Transverse colon (tissue), 4 donors: ENCODE data around the gene CLDN9. TPM values are rescaled to one million over a fixed set of nuclear protein-coding genes. Genes with fewer than 3 reads are reported as not detected.

Experiments
- DNase-seq: peaks from one replicate; pipeline ENCODE4 v3.0.0-alpha.2; 2019
- H3K27ac ChIP-seq, 4 donors: fragments of 200-600 bp; sonication (generic); 2 replicates each; pipeline ENCODE4 v1.5.1; 2016 to 2018; ENCODE audit warnings: inconsistent platforms in 4 of 4
- H3K27me3 ChIP-seq: fragments of 200-600 bp; sonication (generic); 2 replicates; pipeline ENCODE4 v1.5.1; 2017; ENCODE audit warnings: inconsistent platforms
- H3K36me3 ChIP-seq, 4 donors: fragments of 200-600 bp; sonication (generic); 2 replicates each; pipeline ENCODE4 v1.5.1; 2017 to 2019; ENCODE audit warnings: inconsistent platforms in 4 of 4
- H3K4me1 ChIP-seq, 4 donors: fragments of 200-600 bp; sonication (generic); 2 replicates each; pipeline ENCODE4 v1.5.1; 2017 to 2020; ENCODE audit warnings: inconsistent platforms in 4 of 4
- H3K4me3 ChIP-seq, 4 donors: fragments of 200-600 bp; sonication (generic); 1 replicate in 1 of 4; 2 replicates in 3 of 4; pipeline versions ENCODE4 v1.5.1 to v1.6.1; 2017 to 2019; ENCODE audit warnings: inconsistent platforms in 4 of 4
- H3K9me3 ChIP-seq, 2 donors: fragments of 200-600 bp; sonication (generic); 2 replicates each; pipeline ENCODE4 v1.5.1; 2017 to 2019; ENCODE audit warnings: inconsistent platforms in 2 of 2
- EP300 ChIP-seq: sonication (generic); formaldehyde crosslinking; IDR thresholded peaks from one replicate; pipeline ENCODE4 v1.6.1; 2017; ENCODE audit warnings: antibody characterized with exemption, low read depth
- POLR2A ChIP-seq: fragments of 450-650 bp; IDR thresholded peaks from one replicate; pipeline ENCODE4 v1.6.1; 2016; ENCODE audit warnings: antibody characterized with exemption, mild to moderate bottlenecking, moderate library complexity
- POLR2AphosphoS5 ChIP-seq, 3 donors: sonication (generic); formaldehyde crosslinking; IDR thresholded peaks; one replicate each; pipeline ENCODE4 v1.6.1; 2016; ENCODE audit warnings: antibody characterized with exemption in 3 of 3
- whole genome bisulfite sequencing, 2 donors: methylation state at CpG; one replicate each; pipeline ENCODE4 v1.1.5; 2018; ENCODE audit warnings: low coverage in 1 of 2; 5-methylcytosine and 5-hydroxymethylcytosine counted together
- in situ Hi-C, 4 donors: fragments of 200-750 bp; cut with MboI; loops; one replicate each; pipeline versions ENCODE4 v1.15.0 to v1.15.1; 2017; ENCODE audit warnings: low sequenced_read_pairs in 3 of 4, low pct_ligation_motif_present in 1 of 4, low pct_unique_long_range_greater_than_20kb in 1 of 4
- intact Hi-C: fragments of 100-400 bp; cut with DNase I; formaldehyde crosslinking; loops from one replicate; pipeline ENCODE4 v1.15.1; 2023; ENCODE audit warnings: low total_unique reads
- total RNA-seq, 4 donors: library from RNA; depleted of rRNA; stranded (reverse); fragments of >200 nt; gene quantifications; one replicate each; pipeline ENCODE4 v1.1.0, GENCODE V29; 2016
- TF ChIP-seq, protein P1 (sequence below), 5 experiments: fragments of 200-600 bp in 3 of 5; fragments of 450-650 bp in 2 of 5; sonication (generic) in 3 of 5; IDR thresholded peaks; 1 replicate in 2 of 5; 2 replicates in 3 of 5; pipeline ENCODE4 v1.5.1; 2016 to 2017; ENCODE audit warnings: antibody characterized with exemption in 5 of 5, inconsistent platforms in 3 of 5, mild to moderate bottlenecking in 2 of 5, moderate library complexity in 1 of 5

CLDN9 gene
- total RNA-seq, 4 donors from 2014 or later = 0.55 to 1.1 TPM; not detected in 2

DNA sequence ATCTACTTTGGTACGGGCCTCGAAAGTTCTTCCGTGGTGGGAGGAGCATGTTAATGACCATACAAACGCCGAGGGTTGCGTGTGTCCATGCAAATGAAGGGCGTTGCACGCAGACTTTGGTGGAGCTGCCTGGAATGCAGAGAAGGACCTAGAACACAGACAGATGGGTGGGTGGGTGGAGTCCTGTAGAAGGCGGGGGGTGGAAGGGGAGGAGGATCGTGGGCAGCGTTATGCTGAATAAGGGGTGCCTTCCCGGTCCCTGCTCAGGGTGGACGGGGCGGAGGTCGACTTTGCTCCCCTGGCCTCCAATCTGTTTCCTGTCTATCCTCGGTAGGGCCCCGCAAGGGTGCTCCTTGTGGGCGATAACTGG, 44.4 kb upstream of the CLDN9 start:
- Histone ChIP-seq H3K27me3 (peaks cover 55% of the 10 kb centered on the region), H3K4me3 (peak overlapping the region in 3 of 4 donors; percentile 59 to 80 (median 63)), H3K27ac (peak overlapping the region; percentile 26 to 84 (median 74)), H3K9me3 (no peaks in the 10 kb centered on the region), H3K4me1 (peaks cover 32 to 61% (median 56%) of the 10 kb centered on the region in 4 donors), H3K36me3 (no peaks in the 10 kb centered on the region)
- TF ChIP-seq POLR2A (no peak), EP300 (no peak), POLR2AphosphoS5 (IDR thresholded peaks at IDR 0.05) (no peak)
- TF ChIP-seq, protein P1, sequence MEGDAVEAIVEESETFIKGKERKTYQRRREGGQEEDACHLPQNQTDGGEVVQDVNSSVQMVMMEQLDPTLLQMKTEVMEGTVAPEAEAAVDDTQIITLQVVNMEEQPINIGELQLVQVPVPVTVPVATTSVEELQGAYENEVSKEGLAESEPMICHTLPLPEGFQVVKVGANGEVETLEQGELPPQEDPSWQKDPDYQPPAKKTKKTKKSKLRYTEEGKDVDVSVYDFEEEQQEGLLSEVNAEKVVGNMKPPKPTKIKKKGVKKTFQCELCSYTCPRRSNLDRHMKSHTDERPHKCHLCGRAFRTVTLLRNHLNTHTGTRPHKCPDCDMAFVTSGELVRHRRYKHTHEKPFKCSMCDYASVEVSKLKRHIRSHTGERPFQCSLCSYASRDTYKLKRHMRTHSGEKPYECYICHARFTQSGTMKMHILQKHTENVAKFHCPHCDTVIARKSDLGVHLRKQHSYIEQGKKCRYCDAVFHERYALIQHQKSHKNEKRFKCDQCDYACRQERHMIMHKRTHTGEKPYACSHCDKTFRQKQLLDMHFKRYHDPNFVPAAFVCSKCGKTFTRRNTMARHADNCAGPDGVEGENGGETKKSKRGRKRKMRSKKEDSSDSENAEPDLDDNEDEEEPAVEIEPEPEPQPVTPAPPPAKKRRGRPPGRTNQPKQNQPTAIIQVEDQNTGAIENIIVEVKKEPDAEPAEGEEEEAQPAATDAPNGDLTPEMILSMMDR (IDR thresholded peaks at IDR 0.05) = no peak
- in situ Hi-C loops = no loop called here
- DNase-seq = peak; percentile 42
- intact Hi-C loops = no loop called here
- 16% methylated on average over 18 of the region's 18 CpGs; no CpG with 5 or more reads in 1 of the 2 donors for WGBS, 2 donors

DNA sequence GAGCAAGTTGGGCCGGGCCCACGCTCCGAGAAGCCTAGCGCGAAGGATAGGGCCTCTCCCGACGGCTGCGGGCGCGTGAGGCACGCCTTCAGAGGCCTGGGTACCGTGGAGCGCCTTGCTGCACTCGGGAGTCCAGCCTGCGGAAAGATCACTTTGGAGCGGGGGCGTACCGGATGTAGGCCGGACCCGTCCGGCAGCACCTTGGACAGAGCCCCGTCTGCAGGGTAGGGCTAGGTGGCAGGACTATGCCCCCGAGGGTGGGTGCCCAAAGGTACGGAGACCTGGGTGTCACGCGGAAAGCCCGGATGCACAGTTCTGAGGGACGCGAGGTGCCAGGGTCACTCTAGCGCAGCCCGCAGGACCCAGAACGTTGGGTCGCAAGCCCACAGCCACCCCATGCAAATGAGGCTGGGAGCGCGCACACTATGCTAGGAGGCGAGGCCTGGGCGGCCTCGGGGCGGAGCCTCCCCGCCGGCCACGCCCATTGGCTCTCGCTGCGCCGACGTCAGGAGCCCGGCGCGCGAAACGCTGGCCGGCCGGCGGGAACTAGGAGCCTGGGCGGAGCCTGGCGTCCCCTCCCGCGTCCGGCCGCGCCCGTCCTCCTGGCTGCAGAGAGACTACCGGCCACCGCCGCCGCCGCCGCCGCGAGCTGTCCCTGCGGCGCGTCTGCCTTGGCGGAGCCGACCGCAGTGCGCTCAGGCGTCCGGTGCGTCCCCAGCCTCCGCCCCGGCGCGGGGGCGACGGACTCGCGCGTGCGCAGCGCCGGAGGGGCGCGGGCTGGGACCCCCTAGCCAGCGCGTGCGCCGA, 43.8 kb upstream of the CLDN9 start, which contains the start of gene PAQR4:
Gene PAQR4 (plus strand): TSS at position 611 of the 807 bp plus-strand sequence. CDS start 327 bp downstream, outside the sequence.
- in situ Hi-C loops = no loop called here
- Histone ChIP-seq H3K27me3 (peaks cover 49% of the 10 kb centered on the region), H3K9me3 (no peaks in the 10 kb centered on the region), H3K4me3 (peak within 1 kb of the TSS; percentile 38 to 80 (median 61)), H3K4me1 (peaks cover 27 to 55% (median 50%) of the 10 kb centered on the region in 4 donors), H3K36me3 (no peaks in the 10 kb centered on the region), H3K27ac (peak within 1 kb of the TSS; percentile 54 to 84 (median 74))
- TF ChIP-seq POLR2AphosphoS5 (IDR thresholded peaks at IDR 0.05) (peak in 2 of 3 donors; percentile 47 to 48), EP300 (no peak), POLR2A (peak; percentile 9)
- intact Hi-C loops = no loop called here
- peak; percentile 89 for DNase-seq
- 3% methylated on average over 47 of the region's 98 CpGs; no CpG with 5 or more reads in 1 of the 2 donors for WGBS, 2 donors

DNA sequence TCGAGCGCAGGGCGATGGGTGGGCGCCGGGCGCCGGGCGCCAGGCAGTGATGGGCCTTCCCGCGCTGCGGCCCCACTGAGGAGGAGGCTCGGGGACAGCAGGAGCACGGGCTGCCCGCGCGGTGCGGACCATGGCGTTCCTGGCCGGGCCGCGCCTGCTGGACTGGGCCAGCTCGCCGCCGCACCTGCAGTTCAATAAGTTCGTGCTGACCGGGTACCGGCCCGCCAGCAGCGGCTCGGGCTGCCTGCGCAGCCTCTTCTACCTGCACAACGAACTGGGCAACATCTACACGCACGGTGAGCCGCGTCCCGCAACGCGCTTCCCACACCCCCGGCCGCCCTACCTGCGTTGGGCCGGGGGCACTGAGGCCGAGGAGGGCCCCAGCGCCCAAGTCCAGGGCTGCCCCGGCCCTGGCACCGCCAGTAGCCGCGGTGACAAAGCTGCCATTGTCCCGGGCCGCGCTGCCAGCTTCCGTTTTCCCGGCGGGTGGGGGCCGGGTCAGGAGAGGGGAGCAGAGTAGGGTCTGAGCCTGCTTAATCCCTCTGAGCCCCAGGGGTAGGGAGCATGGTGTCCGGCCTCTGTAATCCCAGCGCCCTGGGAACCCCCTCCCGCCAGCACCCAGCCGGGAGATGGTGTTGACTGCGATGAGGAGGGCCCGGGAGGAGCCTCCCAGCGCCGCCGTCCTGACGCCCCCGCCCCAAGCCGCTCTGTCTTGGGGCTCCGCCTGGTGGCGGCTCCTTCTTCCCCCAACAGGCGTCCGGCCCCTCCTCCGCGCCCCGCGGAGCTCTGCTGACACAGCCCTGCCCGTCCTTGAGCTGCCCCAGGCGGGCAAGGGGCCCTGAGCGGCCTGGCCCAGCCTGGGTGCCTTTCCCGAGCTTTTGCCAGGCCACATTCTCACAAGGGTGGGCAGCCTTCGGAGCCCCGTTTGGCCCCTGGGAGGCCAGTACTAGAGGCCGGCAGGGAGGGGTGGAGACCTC, 42.9 kb upstream of the CLDN9 start:
- DNase-seq = peak; percentile 68
- intact Hi-C loops = no loop called here
- TF ChIP-seq POLR2AphosphoS5 (IDR thresholded peaks at IDR 0.05) (no peak), POLR2A (peak; percentile 19), EP300 (no peak)
- TF ChIP-seq, protein P1 (IDR thresholded peaks at IDR 0.05) = peak; percentile 35 to 57 (median 38)
- H3K27me3 ChIP-seq = peaks cover 40% of the 10 kb centered on the region
- peak overlapping the region; percentile 38 to 80 (median 61) for H3K4me3 ChIP-seq
- no peaks in the 10 kb centered on the region for H3K9me3 ChIP-seq
- no peaks in the 10 kb centered on the region for H3K36me3 ChIP-seq
- peaks cover 18 to 46% (median 41%) of the 10 kb centered on the region in 4 donors for H3K4me1 ChIP-seq
- WGBS, 2 donors = 6% methylated on average over 8 of the region's 83 CpGs; no CpG with 5 or more reads in 1 of the 2 donors
- in situ Hi-C loops = no loop called here
- H3K27ac ChIP-seq = peak overlapping the region; percentile 54 to 84 (median 74)

DNA sequence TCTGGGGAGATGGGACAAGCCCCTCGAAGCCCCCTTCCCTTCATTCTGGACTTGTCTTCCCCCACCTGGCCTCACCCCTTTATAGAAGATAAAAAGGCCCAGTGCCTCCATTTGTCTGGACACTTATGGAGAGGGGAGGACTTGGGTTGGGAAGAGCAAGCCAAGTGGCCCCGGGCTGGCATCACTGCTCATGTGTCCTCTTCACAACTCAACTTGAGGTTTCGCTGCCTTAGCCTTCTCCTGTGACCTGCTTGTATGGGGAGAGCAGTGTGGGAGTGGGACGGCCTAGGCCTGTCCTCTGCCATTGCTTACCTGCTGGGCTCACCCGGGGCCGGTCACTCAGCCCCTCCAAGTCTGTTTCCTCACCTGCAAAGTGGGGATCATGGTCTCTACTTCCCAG, 42.2 kb upstream of the CLDN9 start:
- Histone ChIP-seq H3K27me3 (peaks cover 33% of the 10 kb centered on the region), H3K9me3 (no peaks in the 10 kb centered on the region), H3K27ac (peak overlapping the region in 2 of 4 donors; percentile 78 to 84), H3K36me3 (no peaks in the 10 kb centered on the region), H3K4me1 (peaks cover 14 to 39% (median 34%) of the 10 kb centered on the region in 4 donors), H3K4me3 (peak overlapping the region in 3 of 4 donors; percentile 59 to 80 (median 63))
- intact Hi-C loops (no loop called here), in situ Hi-C loops (no loop called here)
- WGBS, 2 donors = 76% methylated on average over 6 of the region's 6 CpGs; no CpG with 5 or more reads in 1 of the 2 donors
- no peak for DNase-seq
- TF ChIP-seq, protein P1 (IDR thresholded peaks at IDR 0.05) = no peak
- TF ChIP-seq EP300 (no peak), POLR2A (no peak), POLR2AphosphoS5 (IDR thresholded peaks at IDR 0.05) (no peak)
